Measurements from ENCODE around the gene FLYWCH1.
"Not testable (repeated sequence)": the region's sequence is repeated elsewhere in the genome, so short reads cannot be mapped to it uniquely, and the experiment has no call there.

FLYWCH1 gene

DNA sequence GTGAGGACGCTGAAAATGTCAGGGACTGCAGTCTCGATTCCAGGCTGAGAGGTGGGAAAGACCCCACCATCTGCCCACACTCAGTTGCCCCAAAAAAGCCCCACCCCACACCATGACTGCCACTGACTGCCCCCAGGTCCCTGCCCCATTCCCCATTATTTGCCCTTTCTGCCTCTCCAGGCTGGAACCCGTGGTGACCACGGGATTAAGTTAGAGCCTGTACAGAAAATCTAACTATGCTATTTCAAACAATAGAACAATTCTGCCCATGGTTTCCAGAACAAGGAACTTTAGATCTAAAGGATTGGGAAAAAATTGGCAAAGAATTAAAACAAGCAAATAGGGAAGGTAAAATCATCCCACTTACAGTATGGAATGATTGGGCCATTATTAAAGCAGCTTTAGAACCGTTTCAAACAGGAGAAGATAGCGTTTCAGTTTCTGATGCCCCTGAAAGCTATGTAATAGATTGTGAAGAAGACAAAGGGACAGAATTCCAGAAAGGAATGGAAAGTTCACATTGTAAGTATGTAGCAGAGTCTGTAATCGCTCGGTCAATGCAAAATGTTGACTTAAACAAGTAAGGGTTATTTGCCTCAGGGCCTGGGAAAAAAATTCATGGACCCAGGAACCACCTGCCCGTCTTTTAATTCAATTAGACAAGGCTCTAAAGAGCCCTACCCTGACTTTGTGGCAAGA is 14.4 kb downstream of the FLYWCH1 start:
- DNase-seq (ENCODE audit: low spot score), result no peak

DNA sequence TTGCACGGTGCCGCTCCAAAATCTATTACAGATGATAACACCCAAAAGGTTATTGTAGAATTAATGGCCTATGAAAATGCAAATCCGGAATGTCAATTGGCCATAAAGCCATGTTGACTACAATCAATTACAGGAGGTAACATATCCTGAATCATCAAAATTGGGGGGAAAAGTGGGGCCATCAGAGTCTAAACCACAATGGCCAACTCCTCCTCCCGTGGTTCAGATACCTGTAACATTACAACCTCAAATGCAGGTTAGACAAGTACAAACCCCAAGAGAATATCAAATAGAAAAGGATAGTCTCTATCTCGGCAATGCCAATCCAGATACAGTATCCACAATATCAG is 14.9 kb downstream of the FLYWCH1 start:
- no peak for DNase-seq (ENCODE audit: low spot score)

GRCh38 chr16:2927010-2927646 is 15.4 kb downstream of the FLYWCH1 start:
- DNase-seq (ENCODE audit: low spot score), result peak; percentile 80

- not testable (repeated sequence) for DNase-seq (ENCODE audit: low spot score)
Observed at GRCh38 chr16:2928151-2928550, 16.4 kb downstream of the FLYWCH1 start.

DNA sequence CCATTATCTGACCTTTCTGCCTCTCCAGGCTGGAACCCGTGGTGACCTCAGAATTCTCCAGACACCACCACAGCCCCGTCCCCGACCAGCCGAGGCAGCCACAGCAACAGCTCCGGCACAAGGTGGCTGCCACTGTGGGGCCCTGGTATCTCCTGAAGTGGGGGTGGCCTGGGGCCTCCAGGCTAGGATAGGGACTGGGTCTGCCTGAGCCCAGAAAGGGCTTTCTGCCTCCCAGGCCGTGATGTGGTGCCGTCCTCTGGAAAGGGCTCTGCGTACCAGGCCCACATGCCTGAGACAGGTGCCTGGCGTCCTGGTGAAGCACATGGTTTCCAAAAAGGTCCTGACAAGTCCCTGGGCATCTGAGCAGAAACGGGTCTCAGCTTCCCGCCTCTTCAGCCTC is 17.1 kb downstream of the FLYWCH1 start:
- no peak for DNase-seq (ENCODE audit: low spot score)

DNA sequence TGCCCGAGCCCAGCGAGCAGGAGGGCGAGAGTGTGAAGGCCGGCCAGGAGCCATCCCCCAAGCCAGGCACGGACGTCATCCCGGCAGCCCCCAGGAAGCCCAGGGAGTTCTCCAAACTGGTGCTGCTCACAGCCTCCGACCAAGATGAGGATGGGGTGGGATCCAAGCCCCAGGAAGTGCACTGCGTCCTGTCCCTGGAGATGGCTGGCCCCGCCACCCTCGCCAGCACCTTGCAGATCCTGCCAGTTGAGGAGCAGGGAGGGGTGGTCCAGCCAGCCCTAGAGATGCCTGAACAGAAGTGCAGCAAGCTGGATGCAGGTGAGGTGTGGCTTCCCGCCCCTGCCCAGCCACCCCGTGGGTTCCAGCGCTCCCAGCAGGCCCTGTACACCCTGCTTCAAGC is 18.0 kb downstream of the FLYWCH1 start:
- DNase-seq (ENCODE audit: low spot score), result no peak

- DNase-seq (ENCODE audit: low spot score), result no peak
Observed at GRCh38 chr16:2930236-2930635, 18.5 kb downstream of the FLYWCH1 start.

DNA sequence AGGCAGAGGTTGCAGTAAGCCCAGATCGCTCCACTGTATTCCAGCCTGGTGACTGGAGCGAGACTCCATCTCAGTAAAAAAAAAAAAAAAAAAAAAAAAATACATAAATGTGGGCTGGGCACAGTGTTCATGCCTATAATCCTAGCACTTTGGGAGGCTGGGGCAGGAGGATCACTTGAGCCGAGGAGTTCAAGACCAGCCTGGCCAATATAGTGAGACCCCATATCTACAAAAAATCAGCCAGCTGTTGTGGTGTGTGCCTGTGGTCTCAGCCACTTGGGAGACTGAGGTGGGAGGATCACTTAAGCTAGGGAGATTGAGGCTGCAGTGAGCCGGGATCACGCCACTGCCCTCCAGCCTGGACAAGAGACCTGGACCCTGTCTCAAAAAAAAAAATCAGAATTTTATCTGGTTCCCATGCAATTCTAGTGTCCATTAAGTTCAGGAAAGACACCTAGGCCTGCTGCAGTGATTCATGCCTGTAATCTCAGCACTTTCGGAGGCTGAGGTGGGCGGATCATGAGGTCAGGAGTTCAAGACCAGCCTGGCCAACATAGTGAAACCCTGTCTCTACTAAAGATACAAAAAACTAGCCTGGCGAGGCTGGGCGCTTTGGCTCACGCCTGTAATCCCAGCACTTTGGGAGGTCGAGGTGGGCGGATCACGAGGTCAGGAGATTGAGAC is 19.6 kb downstream of the FLYWCH1 start:
- DNase-seq (ENCODE audit: low spot score), result not testable (repeated sequence)

- DNase-seq (ENCODE audit: low spot score), result no peak
Observed at GRCh38 chr16:2933136-2933535, 21.4 kb downstream of the FLYWCH1 start.

- no peak for DNase-seq (ENCODE audit: low spot score)
Observed at GRCh38 chr16:2933701-2934100, 22.0 kb downstream of the FLYWCH1 start.

DNA sequence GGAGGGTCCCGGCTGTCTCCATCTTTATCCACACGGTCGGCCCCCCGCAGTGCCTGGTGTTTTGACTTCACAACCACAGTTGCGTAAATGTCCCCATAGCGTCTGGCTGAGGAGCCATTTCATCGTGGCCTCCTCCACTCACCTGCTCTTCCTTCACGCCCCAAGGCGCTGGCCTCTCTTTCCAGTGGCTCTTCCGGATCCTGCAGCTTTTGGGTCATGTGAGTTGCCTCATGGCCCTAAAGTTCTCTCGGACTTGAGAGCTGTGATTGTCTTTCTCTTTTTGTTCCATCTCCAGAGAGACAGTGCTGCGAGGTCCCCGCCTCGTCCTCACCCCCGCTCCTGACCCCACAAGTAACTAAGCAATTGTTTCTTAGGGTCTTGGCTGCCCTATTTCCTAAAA is 22.7 kb downstream of the FLYWCH1 start:
- no peak for DNase-seq (ENCODE audit: low spot score)

DNA sequence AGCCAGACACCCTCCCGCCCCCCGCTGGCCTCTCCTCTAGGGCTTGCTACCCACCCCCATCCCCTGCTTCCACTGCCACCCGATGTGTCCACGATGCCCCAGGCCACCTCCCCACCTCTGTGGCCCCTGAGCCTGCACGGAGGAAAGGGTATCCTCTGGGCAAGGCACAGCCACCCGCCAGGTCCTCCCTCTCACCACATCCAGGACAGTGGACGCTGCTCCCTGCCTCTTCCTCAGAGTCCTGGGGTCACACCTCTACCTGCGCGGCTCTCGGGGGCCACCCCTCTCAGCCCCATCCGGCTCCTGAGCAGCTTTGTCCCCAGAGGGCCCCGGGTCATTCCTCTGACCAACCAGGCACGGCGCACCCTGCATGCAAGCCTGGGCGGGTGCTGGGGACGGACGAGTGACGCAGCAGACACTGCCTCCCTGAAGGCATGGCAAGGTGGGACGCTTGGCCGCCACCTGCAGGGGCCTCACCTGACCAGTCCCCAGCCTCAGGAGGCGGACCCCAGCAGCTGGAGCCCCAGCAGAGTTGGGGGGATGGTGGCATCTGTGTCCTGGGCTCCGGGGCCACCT is 24.8 kb downstream of the FLYWCH1 start:
- no peak for DNase-seq (ENCODE audit: low spot score)

- no peak for DNase-seq (ENCODE audit: low spot score)
Observed at GRCh38 chr16:2937170-2937569, 25.4 kb downstream of the FLYWCH1 start.

GRCh38 chr16:2938206-2938605 is 26.5 kb downstream of the FLYWCH1 start:
- no peak for DNase-seq (ENCODE audit: low spot score)

DNA sequence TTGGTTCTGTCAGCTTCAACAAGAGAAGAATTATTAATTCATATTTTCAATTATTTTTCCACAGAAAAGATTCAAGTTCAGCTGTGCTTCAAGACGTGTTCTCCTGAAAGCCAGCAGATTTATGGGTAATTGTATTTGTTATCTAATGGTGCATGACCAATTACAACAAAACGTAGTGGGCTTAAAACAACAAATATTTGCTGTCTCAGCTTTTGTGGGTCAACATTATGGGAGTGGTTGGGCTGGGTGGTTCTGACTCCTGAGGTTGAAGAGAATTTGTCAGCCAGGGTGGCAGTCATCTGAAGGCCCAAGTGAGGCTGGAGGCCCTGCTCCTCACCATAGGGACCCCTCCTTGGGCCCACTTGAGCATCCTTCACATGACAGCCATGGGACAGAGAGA is 28.2 kb downstream of the FLYWCH1 start:
- no peak for DNase-seq (ENCODE audit: low spot score)

DNA sequence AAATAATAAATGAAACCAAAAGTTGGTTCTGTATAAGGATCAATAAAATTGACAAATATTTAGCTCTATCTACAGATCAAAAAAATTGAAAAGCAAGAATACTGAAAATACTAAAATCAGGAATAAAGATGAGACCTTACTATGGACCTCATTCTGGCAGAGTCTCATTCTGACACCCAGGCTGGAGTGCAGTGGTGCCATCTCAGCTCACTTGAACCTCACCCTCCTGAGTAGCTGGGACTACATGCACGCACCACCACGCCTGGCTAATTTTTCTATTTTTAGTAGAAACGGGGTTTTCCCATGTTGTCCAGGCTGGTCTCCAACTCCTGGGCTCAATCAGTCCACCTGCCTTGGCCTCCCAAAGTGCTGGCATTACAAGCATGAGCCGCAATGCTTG is 30.3 kb downstream of the FLYWCH1 start:
- DNase-seq (ENCODE audit: low spot score), result no peak

DNA sequence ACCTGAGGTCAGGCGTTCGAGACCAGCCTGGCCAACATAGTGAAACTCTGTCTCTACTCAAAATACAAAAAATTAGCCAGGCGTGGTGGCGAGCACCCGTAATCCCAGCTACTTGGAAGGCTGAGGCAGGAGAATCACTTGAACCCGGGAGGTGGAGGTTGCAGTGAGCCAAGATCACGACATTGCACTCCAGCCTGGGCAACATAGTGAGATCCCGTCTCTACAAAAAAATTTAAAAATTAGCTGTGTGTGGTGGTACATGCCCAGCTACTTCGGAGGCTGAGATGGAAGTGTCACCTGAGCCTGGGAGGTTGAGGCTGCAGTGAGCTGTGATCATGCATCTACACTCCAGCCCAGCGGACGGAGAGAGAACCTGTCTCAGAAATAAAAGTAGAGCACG is 32.0 kb downstream of the FLYWCH1 start:
- not testable (repeated sequence) for DNase-seq (ENCODE audit: low spot score)

- DNase-seq (ENCODE audit: low spot score), result no peak
Observed at GRCh38 chr16:2946649-2947048, 34.9 kb downstream of the FLYWCH1 start.

DNA sequence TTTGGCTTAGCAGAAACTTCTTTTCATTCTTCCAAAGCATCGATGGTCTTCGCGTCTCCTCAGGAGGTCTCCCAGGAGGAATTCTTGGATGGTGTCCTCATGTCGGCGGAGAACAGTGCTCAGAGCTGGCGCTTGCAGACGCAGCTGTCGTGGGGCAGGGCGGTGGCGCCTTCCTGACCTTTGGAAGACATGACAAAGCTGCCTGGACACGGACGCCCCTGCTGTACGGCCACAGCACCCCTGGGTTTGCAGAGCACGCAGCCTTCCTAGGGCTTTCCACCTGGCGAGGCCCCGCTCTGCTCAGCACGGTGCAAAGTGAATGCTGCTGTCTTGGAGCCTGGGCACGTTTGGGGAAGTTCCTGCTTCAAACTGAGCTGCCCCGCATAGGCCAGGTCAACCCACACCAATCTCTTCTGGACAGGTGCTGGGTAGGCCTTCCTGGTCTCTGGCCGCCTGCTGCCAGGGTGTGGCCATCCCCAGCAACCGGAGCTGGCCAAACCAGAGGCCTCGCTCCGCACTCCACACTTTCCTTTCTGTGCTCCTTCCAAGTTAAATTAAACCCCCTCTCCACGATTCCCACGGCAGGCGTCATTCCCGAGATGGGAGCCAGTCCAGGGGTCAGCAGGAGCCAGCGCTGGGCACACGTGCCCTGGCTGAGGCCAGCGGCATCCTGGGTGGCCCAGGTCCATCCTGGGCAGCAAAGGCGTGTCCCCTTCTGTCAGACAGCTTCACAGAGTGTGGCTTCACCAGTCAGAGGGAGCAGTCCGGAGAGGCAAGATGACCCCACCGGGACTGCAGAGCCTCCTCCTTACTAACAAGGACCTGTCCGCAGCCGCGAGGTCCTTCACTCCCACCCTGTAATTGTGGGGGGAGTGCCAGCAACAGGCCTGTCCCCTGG is 37.3 kb downstream of the FLYWCH1 start:
- DNase-seq (ENCODE audit: low spot score), result no peak

DNA sequence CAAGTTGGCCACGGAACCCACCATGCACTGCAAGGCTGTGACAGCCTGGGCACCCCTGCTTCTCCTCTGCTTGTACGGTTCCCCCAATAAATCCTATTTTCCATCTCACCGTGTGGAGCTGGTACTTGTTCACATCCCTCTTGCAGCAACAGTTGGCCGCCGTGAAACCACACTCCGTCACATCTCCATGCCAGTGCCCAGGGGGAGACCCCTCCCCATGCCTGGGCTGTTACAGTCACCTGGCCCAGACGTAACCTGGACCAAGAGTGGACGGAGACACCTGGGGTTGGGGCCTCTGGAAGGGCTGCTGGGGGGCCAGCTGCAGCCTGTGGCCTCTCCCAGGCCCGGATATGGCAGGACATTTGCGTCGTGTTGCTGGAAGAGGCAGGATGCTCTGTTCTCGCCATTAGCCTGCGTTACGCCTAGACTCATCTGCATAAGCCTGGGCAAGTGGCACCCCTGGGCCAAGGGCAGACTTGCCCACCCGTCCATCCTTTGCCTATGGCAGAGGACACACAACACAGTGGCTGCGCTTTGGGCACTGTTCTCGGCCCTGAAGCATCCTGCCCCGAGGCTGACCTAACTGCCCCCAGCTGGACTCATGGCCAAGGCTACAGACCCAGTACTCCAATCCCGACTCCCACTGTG is 38.1 kb downstream of the FLYWCH1 start:
- DNase-seq (ENCODE audit: low spot score), result no peak

GRCh38 chr16:2950353-2950724 is 38.6 kb downstream of the FLYWCH1 start:
- DNase-seq (ENCODE audit: low spot score), result no peak

DNA sequence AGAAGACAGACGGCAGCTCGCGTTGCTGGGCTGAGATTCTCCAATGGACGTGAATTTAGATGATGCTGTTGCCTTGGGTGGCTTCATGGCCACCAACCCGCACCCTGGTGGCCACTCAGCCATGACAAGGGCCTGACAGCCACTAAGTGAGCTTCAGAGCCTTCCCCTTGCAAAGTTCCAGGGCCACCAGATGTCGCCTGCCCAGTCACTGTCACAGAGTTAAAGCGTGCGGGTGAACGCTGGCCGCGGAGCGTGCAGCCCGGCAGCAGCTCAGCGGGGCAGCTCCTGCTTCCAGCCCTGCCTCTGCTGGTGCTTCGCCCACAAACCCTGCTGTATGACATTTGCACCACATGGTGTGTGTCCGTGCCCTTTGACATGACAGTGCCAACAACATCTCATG is 39.0 kb downstream of the FLYWCH1 start:
- DNase-seq (ENCODE audit: low spot score), result no peak

Data from AG08395 (cell line).